Measurements from ENCODE around the gene RAB23. TPM values are rescaled to one million over a fixed set of nuclear protein-coding genes. Genes with fewer than 3 reads are reported as not detected.

RAB23 gene
- total and polyA plus RNA-seq, 2 experiments from 2014 or later = 5.2 to 16.7 TPM

DNA sequence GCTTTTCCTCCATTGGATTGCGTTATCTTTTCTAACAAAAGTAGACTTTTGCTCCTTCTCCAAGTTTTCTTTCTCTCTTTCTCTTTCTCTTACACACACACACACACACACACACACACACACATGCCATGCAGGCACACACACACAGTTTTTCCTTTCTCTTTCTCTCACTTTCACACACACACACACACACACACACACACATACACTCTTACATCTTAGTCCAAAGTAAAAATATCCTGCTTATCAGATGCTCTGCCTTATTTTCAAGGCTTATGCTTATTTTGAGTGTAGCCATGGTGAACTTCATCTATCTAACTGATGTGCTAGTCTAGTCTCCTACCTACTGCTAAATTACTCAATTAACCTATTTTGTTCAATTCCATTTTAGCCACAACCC, 34.4 kb upstream of the RAB23 start (continued):
- no peak for TF ChIP-seq CREB1 (CRISPR knock-in tag; IDR thresholded peaks at IDR 0.05; ENCODE audit: low read depth)
- no peak for TF ChIP-seq JUNB (IDR thresholded peaks at IDR 0.05; ENCODE audit: unreplicated experiment)

DNA sequence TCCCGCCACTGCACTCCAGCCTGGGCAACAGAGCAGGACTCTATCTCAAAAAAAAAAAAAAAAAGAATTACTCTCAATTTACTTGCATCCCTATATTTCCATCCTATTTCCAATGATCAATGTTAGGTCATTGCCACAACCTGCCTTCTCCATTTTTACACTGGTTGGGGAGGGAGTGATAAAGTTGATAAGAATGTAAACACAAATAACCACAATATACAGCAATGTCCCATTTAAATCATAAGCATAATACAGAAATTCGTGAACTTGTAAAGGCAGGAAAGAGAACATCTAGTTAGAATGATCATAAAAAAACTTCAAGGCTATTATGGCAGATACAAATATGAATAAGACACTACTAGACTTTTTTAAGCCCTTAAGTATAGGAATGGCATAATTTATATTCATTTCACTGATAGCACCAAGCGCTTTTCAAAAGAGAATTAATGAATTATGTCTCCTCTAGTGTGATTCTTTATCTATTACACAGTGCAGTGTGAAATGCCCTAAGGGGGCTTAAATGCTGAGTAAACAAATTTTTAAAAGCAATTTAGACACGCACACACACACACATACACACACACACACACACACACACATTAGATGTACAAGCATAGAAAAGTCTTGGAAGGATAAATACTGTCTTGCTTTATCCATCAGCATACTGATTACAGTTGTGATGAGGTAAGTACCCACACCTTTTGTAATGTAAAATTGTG, 33.5 kb upstream of the RAB23 start:
- no peak for ATAC-seq
- H3K79me2 ChIP-seq (replicated peaks; ENCODE audit: insufficient read depth) = no peaks in the 10 kb centered on the region
- H2AFZ ChIP-seq = no peak overlapping the region
- no peaks in the 10 kb centered on the region for H3K27me3 ChIP-seq (ENCODE audit: insufficient read depth)
- H3K4me1 Mint-ChIP-seq = no peaks in the 10 kb centered on the region
- no peak overlapping the region for H3K4me3 Mint-ChIP-seq
- no peak overlapping the region for H3K4me3 ChIP-seq
- H3K4me1 ChIP-seq (ENCODE audit: insufficient read depth) = no peaks in the 10 kb centered on the region
- no peak overlapping the region for H3K4me2 ChIP-seq
- H3K27ac Mint-ChIP-seq = no peak overlapping the region
- H3K9me3 Mint-ChIP-seq = no peaks in the 10 kb centered on the region
- H3K27ac ChIP-seq (ENCODE audit: low read depth) = no peak overlapping the region
- no peaks in the 10 kb centered on the region for H4K20me1 ChIP-seq (replicated peaks; ENCODE audit: insufficient read depth)
- no peaks in the 10 kb centered on the region for H3K36me3 ChIP-seq (ENCODE audit: insufficient read depth)
- H3K9me2 ChIP-seq (ENCODE audit: insufficient read depth) = 0 out of 2 replicates have a peak, but pooled peaks cover 5% of the 10 kb centered on the region
- no peaks in the 10 kb centered on the region for H3F3A ChIP-seq (replicated peaks; ENCODE audit: low read depth)
- no peaks in the 10 kb centered on the region for H3K36me3 Mint-ChIP-seq (ENCODE audit: low read depth)
- H3K27me3 Mint-ChIP-seq (ENCODE audit: insufficient read depth, low read depth, poor library complexity) = peaks cover 2% of the 10 kb centered on the region
- no peak for DNase-seq (ENCODE audit: low spot score)
- TF ChIP-seq EZH2phosphoT487 (IDR thresholded peaks at IDR 0.05; ENCODE audit: unreplicated experiment) (no peak), ZNF114 (CRISPR knock-in tag; IDR thresholded peaks at IDR 0.05) (no peak), STAT1 (IDR thresholded peaks at IDR 0.05; ENCODE audit: unreplicated experiment) (no peak), ZNF331 (CRISPR knock-in tag; IDR thresholded peaks at IDR 0.05; ENCODE audit: low read depth) (no peak), POLR2AphosphoS5 (IDR thresholded peaks at IDR 0.05; ENCODE audit: low read depth) (no peak), NANOG (IDR thresholded peaks at IDR 0.05; ENCODE audit: borderline replicate concordance) (no peak), ZNF462 (CRISPR knock-in tag; IDR thresholded peaks at IDR 0.05) (no peak), CREB1 (CRISPR knock-in tag; IDR thresholded peaks at IDR 0.05; ENCODE audit: low read depth) (no peak), ETS1 (IDR thresholded peaks at IDR 0.05) (no peak), JUNB (IDR thresholded peaks at IDR 0.05; ENCODE audit: unreplicated experiment) (no peak), CTCF (conservative IDR thresholded peaks at IDR 0.05; ENCODE audit: low read depth in 2 of 2) (no peak)
- TF ChIP-seq, protein P1, sequence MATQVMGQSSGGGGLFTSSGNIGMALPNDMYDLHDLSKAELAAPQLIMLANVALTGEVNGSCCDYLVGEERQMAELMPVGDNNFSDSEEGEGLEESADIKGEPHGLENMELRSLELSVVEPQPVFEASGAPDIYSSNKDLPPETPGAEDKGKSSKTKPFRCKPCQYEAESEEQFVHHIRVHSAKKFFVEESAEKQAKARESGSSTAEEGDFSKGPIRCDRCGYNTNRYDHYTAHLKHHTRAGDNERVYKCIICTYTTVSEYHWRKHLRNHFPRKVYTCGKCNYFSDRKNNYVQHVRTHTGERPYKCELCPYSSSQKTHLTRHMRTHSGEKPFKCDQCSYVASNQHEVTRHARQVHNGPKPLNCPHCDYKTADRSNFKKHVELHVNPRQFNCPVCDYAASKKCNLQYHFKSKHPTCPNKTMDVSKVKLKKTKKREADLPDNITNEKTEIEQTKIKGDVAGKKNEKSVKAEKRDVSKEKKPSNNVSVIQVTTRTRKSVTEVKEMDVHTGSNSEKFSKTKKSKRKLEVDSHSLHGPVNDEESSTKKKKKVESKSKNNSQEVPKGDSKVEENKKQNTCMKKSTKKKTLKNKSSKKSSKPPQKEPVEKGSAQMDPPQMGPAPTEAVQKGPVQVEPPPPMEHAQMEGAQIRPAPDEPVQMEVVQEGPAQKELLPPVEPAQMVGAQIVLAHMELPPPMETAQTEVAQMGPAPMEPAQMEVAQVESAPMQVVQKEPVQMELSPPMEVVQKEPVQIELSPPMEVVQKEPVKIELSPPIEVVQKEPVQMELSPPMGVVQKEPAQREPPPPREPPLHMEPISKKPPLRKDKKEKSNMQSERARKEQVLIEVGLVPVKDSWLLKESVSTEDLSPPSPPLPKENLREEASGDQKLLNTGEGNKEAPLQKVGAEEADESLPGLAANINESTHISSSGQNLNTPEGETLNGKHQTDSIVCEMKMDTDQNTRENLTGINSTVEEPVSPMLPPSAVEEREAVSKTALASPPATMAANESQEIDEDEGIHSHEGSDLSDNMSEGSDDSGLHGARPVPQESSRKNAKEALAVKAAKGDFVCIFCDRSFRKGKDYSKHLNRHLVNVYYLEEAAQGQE (IDR thresholded peaks at IDR 0.05; ENCODE audit: unreplicated experiment) = no peak

All from GM23338 (cell line).